ENCODE results near the gene CDK2AP2.

Gene CDK2AP2

GRCh38 chr11:67504005-67504949 lies 3.7 kb downstream of the CDK2AP2 start:
- in situ Hi-C loops (cut with HindIII; ENCODE audit: low sequenced_read_pairs) = no loop called here

- in situ Hi-C loops (cut with HindIII; ENCODE audit: low sequenced_read_pairs) = no loop called here
Measured at GRCh38 chr11:67503119-67504004, 4.6 kb downstream of the CDK2AP2 start.

GRCh38 chr11:67502328-67502979 lies 5.5 kb downstream of the CDK2AP2 start:
- in situ Hi-C loops (cut with HindIII; ENCODE audit: low sequenced_read_pairs) = no loop called here

GRCh38 chr11:67501854-67502253 lies 6.1 kb downstream of the CDK2AP2 start:
- in situ Hi-C loops (cut with HindIII; ENCODE audit: low sequenced_read_pairs) = no loop called here

- in situ Hi-C loops (cut with HindIII; ENCODE audit: low sequenced_read_pairs) = no loop called here
Measured at GRCh38 chr11:67500831-67501715, 6.9 kb downstream of the CDK2AP2 start.

DNA sequence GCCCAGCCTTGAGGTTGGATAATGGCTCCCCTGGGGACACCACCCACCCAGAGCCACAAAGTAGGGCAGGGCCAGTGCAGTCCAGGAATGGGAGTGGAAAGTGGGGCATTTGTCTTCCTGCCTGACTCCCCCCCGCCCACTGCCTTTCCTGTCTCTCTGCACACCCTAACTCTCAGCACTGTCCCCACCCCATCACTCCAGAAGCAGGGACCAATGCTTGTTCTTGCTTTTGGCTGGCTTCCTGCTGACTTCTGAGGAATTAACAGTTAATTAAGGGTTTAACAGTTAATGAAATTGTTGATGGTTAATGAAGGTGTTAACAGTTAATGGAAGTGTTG lies 7.5 kb downstream of the CDK2AP2 start:
- in situ Hi-C loops (cut with HindIII; ENCODE audit: low sequenced_read_pairs) = no loop called here

DNA sequence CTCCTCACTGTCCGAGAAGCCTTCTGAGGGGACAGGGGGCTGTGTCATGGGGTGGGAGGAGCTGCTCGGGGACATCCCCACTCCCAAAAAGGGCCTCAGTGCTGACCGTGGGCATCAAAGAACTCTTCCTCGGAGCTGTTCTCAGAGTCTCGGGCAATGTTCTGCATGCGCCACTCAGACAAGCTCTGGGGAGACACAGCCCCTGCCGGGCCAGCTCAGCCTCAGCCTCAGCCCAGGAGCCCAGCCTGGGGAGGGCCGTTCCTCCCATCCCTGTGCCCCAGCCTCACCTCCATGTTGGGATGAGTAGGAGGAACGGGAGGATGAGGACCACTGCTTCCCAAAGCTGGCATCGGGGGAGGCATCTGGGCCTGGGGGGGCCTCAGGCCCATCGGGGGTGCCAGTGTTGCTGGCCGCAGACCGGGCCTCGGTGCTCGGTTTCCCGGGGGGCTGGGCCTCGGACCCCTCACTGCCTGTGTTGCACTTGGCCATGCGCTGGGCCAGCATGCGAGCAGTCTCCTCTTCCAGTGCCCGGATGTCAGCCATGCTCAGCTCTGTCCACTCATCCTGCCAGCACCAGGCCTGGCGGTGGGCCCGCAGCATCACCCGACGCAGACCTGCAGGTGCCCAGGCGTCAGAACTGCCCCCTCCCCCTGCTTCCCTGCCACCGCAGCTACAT lies 8.0 kb downstream of the CDK2AP2 start:
- in situ Hi-C loops (cut with HindIII; ENCODE audit: low sequenced_read_pairs) = no loop called here

DNA sequence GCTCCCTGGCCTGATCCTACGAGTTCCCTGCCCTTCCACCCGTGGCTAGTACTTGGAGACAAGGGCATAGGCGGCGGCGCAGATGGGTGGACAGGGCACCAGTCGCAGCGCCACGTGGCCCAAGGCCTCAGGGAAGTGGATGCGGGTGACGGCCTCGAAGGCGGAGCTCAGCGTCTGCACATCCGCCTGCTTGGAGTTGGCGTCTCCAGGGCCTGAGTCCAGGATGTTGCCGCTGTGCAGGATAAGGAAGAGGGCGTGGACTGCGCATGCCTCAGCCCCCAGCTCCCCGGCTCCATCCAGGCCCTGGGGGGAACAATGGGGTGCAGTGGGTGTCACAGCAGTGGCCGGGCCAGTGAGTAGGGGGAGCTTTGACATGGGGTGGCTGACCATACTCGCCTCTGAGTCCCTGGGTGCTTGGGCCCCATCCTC lies 9.4 kb downstream of the CDK2AP2 start:
- in situ Hi-C loops (cut with HindIII; ENCODE audit: low sequenced_read_pairs) = no loop called here

GRCh38 chr11:67497656-67498291 lies 10.2 kb downstream of the CDK2AP2 start:
- in situ Hi-C loops (cut with HindIII; ENCODE audit: low sequenced_read_pairs) = no loop called here

DNA sequence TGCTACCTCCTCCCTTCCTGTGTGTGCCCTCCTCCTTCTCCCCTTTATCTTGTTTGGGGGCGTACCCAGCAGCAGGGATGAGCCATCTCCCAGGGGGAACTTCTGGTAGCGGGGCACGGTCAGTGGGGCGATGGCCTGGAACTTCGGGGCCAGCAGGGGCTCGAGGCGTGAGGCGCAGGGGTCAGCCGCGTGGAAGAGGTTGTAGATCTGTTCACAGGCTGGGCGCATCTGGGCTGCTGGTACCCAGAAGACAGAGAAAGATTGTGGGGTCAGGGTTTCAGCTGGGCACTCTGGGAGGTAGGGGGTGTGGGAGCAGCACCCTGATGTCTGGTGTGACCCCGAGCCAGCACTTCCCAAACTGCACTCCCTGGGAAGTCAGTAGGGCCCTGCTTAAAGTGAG lies 11.8 kb downstream of the CDK2AP2 start:
- in situ Hi-C loops (cut with HindIII; ENCODE audit: low sequenced_read_pairs) = no loop called here

DNA sequence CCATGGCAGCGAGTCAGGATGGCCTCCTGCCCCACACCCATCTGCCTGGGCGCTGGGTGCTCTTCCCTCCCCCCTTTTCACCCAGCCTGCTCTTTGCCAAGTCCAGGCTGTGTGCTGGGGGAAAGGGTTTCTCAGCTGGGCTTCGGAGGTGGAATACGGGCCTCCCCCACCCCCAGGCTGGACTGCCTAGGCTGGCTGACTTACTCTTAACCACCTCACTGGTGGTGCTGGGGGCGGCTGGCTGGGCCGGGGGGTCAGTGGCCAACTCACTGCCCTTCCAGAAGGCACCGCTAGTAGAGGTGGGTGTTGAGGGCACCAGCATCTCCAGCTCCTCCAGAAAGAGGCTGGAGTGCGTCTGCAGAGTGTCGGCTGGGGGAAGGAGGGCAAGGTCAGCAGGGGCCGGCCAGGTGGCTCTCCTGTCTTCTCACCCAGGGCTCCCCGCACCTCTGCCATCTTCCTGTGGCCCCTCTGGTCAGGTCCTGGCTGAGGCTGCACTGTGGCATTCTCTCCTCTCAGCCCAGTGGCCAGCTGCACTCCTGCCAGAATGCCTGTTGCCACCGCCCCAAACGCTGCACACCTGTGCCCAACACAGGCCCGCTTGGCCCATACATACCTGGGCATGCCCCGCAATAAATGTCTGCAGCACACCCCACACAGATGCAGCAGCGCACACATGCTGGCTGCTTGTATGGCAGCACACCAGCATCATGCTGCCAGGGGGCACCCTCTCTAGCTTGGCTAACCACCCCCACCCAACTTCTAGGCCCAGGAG lies 12.5 kb downstream of the CDK2AP2 start:
- in situ Hi-C loops (cut with HindIII; ENCODE audit: low sequenced_read_pairs) = no loop called here

DNA sequence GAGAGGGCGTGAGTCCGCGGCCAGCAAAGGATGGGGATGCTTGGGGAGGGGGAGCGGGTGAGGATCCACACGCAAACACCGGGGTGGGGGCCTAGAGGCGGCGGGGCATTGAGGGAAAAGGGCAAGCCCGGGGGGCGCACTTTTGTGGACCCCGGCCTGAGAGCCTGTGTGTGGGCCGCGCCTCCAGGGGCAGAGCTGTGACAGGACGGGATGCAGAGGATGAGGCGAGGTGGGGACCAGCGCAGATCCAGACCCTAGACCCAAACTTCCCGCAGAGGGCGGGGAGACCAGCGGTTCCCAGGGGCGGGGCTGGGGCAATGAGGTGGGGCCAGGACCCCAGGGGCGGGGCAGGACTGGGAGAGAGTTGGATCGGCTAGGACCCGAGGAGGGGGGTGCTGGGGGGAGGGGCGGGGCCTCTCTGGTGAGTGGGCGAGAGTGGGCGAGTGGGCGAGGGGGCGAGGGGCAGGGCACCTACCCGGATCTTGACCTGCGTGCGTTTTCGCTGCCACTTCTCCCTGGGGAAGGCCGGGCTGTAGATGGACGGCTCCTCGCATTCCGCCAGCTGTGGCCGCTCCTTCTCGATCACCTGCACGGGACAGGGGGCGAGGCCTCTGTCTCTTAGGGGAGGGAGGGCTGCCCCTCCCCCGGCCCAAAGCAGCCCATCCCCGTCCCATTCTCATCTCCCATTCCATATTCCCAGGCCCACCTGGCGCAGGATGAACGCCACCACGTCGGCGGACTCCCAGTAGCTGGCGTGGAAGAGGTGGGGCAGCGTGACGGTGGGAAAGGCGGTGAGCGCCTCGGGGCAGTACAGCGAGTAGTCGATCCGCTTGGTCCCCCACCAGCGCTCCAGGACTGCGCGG lies 13.4 kb downstream of the CDK2AP2 start:
- in situ Hi-C loops (cut with HindIII; ENCODE audit: low sequenced_read_pairs) = no loop called here

GRCh38 chr11:67493548-67494370 lies 14.2 kb downstream of the CDK2AP2 start:
- in situ Hi-C loops (cut with HindIII; ENCODE audit: low sequenced_read_pairs) = no loop called here

DNA sequence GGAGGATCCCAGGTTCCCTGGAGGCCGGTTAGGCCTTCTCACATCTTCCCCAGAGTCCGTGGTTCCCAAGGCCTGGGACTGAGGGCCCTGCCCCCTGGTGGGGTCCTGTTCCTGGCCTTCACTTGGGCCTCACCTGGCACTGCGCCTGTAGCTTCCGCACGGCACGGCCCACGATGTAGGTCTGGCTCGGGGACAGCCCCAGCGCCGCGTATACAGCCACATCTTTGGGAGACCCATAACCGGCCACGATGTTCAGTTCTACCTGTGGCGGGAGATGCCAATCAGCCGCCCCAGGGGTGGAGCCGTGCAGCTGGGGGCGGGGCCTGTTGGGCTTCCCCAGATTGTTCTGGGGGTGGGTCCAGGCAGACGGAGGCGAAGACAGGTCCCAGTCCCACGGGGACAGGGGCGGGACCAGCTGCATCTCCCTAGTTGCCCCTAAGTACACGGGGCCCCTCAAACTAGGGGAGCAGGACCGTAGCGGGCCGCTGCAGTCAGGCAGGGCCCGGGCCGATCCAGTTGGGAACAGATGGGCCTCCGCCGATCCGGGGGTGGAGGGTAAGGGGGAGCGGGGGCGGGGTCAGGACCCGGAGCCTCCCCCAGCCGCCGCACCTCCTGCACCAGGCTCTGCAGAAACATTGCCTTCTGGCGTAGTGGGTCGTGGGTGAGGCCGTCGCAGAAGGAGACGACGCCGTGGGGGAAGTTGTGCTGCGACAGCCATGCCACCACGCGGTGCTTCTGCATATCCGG lies 15.0 kb downstream of the CDK2AP2 start:
- in situ Hi-C loops (cut with HindIII; ENCODE audit: low sequenced_read_pairs) = no loop called here

DNA sequence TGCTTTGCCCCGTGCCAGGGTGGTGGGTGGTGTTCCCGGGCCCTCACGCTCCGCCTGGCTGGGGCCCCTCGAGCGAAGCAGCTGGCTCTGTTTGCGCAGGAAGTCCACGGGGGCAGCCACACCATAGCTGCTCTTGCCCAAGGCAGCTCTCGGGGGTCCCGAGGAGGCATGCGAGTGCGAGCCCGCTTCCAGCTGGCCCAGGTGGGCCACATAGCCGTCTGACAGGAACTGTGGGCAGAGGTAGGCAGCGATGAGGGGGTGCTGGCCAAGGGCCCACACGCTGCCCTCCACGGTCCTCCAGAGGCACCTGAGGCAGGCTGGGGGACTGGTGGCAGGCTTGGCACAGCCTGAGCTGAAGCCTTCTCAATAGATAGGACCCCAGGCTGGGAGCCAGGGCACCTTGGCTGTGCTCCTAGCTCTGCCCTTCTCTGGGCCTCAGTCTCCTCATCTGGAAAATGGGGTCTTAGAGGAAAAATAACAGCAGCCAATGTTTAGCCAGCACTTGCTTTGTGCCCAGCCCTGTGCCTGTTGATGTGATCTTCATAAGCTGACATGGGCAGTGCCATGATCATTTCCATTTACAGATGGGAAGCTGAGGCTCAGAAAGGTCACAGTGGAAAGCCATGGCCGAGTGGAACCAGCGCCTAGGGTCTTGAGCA lies 15.8 kb downstream of the CDK2AP2 start:
- in situ Hi-C loops (cut with HindIII; ENCODE audit: low sequenced_read_pairs) = no loop called here

All from endothelial cell of hepatic sinusoid (primary cell).